K562 (cell line): Measurements from ENCODE around the gene EDARADD. TPM values are rescaled to one million over a fixed set of nuclear protein-coding genes. Genes with fewer than 3 reads are reported as not detected.

Source experiments
- BHLHE40 ChIP-seq: IDR thresholded peaks from 2 replicates; pipeline ENCODE4 v1.6.1; 2011; ENCODE audit warnings: low read length, improper control_type of control experiment
- CEBPG ChIP-seq, 3 experiments: fragments of 200-800 bp in 1 of 3; sonication (Bioruptor generic) in 1 of 3; sonication (generic) in 1 of 3; formaldehyde crosslinking in 1 of 3; IDR thresholded peaks in 2 of 3; conservative IDR thresholded peaks in 1 of 3; 2 replicates each; pipeline versions ENCODE4 v1.6.1 to v1.8.0; 2016 to 2022; ENCODE audit warnings: missing compliant biosample characterization in 2 of 3, missing genetic modification characterization in 2 of 3, mild to moderate bottlenecking in 1 of 3, missing genetic modification reagents in 1 of 3
- NR2F6 ChIP-seq: fragments of 450-650 bp; formaldehyde crosslinking; IDR thresholded peaks from 2 replicates; pipeline ENCODE4 v1.4.0; 2020; ENCODE audit warnings: mild to moderate bottlenecking
- polyA plus RNA-seq, 8 experiments: library from polyadenylated mRNA; depleted of rRNA in 4 of 8; stranded (reverse) in 5 of 8; unstranded in 3 of 8; fragments of >200 nt; fragmentation: Nextera tagmentation in 2 of 8; fragmentation: Illumina TruSeq in 1 of 8; extraction: Ambion mirVana in 2 of 8; extraction: Trizol in 1 of 8; gene quantifications; 2 replicates each; pipeline versions ENCODE4 v1.2.1 to v1.2.3, GENCODE V29; 2011 to 2014; ENCODE audit warnings: inconsistent platforms in 1 of 8, missing spikeins in 1 of 8
- total RNA-seq, 7 experiments: library from RNA; depleted of rRNA in 6 of 7; stranded (reverse); fragments of >200 nt in 6 of 7; fragmentation: Illumina TruSeq in 2 of 7; extraction: Trizol in 2 of 7; gene quantifications; 2 replicates each; pipeline versions ENCODE4 v1.2.1 to v1.2.3, GENCODE V29; 2011 to 2021; ENCODE audit warnings: low replicate concordance in 1 of 7
- TF ChIP-seq, protein P1 (sequence below): fragments of 450-650 bp; IDR thresholded peaks from 2 replicates; pipeline ENCODE4 v1.7.1; 2018; ENCODE audit warnings: mild to moderate bottlenecking, low read depth; ENCODE audit not compliant: partially characterized antibody
- TF ChIP-seq, protein P2 (sequence below): fragments of 150-350 bp; IDR thresholded peaks from 2 replicates; pipeline ENCODE4 v1.6.1; 2014; ENCODE audit warnings: low read depth, mild to moderate bottlenecking, low read length, borderline replicate concordance
- TF ChIP-seq, protein P3 (sequence below): sonication (generic); formaldehyde crosslinking; IDR thresholded peaks from 2 replicates; pipeline ENCODE4 v1.8.0; 2022; ENCODE audit warnings: mild to moderate bottlenecking, missing genetic modification reagents

EDARADD gene
- total and polyA plus RNA-seq, 9 of the 15 experiments (the other 6 are each of a cell fraction or from before 2014, with no cell fraction given) = 0.46 to 32.4 (median 20.6) TPM

DNA sequence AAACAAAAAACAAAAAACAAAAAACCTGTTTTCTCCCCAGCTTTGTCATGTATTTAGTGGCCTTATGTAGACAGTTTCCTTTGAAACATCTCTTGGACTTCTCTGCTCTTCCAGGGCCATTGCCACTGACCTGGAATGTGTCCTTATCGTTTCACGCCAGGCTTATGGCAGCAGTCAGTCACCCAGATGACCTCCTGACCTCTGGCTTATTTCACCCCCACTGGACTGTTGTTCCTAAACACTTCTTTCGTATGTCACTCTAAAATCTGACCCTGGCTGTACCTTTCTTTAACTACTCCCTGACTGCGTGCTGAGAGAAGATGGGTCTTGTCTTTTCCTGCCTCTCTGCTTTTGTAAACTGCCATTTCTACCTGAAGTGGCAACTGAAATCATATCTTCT is 138.8 kb downstream of the EDARADD start (continued):
- TF ChIP-seq, protein P1, sequence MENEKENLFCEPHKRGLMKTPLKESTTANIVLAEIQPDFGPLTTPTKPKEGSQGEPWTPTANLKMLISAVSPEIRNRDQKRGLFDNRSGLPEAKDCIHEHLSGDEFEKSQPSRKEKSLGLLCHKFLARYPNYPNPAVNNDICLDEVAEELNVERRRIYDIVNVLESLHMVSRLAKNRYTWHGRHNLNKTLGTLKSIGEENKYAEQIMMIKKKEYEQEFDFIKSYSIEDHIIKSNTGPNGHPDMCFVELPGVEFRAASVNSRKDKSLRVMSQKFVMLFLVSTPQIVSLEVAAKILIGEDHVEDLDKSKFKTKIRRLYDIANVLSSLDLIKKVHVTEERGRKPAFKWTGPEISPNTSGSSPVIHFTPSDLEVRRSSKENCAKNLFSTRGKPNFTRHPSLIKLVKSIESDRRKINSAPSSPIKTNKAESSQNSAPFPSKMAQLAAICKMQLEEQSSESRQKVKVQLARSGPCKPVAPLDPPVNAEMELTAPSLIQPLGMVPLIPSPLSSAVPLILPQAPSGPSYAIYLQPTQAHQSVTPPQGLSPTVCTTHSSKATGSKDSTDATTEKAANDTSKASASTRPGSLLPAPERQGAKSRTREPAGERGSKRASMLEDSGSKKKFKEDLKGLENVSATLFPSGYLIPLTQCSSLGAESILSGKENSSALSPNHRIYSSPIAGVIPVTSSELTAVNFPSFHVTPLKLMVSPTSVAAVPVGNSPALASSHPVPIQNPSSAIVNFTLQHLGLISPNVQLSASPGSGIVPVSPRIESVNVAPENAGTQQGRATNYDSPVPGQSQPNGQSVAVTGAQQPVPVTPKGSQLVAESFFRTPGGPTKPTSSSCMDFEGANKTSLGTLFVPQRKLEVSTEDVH = peak; percentile 47
- TF ChIP-seq, protein P2, sequence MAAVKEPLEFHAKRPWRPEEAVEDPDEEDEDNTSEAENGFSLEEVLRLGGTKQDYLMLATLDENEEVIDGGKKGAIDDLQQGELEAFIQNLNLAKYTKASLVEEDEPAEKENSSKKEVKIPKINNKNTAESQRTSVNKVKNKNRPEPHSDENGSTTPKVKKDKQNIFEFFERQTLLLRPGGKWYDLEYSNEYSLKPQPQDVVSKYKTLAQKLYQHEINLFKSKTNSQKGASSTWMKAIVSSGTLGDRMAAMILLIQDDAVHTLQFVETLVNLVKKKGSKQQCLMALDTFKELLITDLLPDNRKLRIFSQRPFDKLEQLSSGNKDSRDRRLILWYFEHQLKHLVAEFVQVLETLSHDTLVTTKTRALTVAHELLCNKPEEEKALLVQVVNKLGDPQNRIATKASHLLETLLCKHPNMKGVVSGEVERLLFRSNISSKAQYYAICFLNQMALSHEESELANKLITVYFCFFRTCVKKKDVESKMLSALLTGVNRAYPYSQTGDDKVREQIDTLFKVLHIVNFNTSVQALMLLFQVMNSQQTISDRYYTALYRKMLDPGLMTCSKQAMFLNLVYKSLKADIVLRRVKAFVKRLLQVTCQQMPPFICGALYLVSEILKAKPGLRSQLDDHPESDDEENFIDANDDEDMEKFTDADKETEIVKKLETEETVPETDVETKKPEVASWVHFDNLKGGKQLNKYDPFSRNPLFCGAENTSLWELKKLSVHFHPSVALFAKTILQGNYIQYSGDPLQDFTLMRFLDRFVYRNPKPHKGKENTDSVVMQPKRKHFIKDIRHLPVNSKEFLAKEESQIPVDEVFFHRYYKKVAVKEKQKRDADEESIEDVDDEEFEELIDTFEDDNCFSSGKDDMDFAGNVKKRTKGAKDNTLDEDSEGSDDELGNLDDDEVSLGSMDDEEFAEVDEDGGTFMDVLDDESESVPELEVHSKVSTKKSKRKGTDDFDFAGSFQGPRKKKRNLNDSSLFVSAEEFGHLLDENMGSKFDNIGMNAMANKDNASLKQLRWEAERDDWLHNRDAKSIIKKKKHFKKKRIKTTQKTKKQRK = no peak
- TF ChIP-seq BHLHE40 (peak; percentile 66), CEBPG (CRISPR knock-in tag; IDR thresholded peaks at IDR 0.05) (no peak), CEBPG (tag; conservative IDR thresholded peaks at IDR 0.05 in 1 of 2, IDR thresholded peaks at IDR 0.05 in 1 of 2) (no peak), NR2F6 (CRISPR knock-in tag) (peak; percentile 84)
- TF ChIP-seq, protein P3, sequence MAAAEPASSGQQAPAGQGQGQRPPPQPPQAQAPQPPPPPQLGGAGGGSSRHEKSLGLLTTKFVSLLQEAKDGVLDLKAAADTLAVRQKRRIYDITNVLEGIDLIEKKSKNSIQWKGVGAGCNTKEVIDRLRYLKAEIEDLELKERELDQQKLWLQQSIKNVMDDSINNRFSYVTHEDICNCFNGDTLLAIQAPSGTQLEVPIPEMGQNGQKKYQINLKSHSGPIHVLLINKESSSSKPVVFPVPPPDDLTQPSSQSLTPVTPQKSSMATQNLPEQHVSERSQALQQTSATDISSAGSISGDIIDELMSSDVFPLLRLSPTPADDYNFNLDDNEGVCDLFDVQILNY (CRISPR knock-in tag) = no peak
